Transverse colon (tissue), 4 donors: ENCODE measurements around the gene HMCN2. TPM values are rescaled to one million over a fixed set of nuclear protein-coding genes. Genes with fewer than 3 reads are reported as not detected.

Experiments
- DNase-seq: peaks from one replicate; pipeline ENCODE4 v3.0.0-alpha.2; 2019
- H3K27ac ChIP-seq, 4 donors: fragments of 200-600 bp; sonication (generic); 2 replicates each; pipeline ENCODE4 v1.5.1; 2016 to 2018; ENCODE audit warnings: inconsistent platforms in 4 of 4
- H3K27me3 ChIP-seq: fragments of 200-600 bp; sonication (generic); 2 replicates; pipeline ENCODE4 v1.5.1; 2017; ENCODE audit warnings: inconsistent platforms
- H3K36me3 ChIP-seq, 4 donors: fragments of 200-600 bp; sonication (generic); 2 replicates each; pipeline ENCODE4 v1.5.1; 2017 to 2019; ENCODE audit warnings: inconsistent platforms in 4 of 4
- H3K4me1 ChIP-seq, 4 donors: fragments of 200-600 bp; sonication (generic); 2 replicates each; pipeline ENCODE4 v1.5.1; 2017 to 2020; ENCODE audit warnings: inconsistent platforms in 4 of 4
- H3K4me3 ChIP-seq, 4 donors: fragments of 200-600 bp; sonication (generic); 1 replicate in 1 of 4; 2 replicates in 3 of 4; pipeline versions ENCODE4 v1.5.1 to v1.6.1; 2017 to 2019; ENCODE audit warnings: inconsistent platforms in 4 of 4
- H3K9me3 ChIP-seq, 2 donors: fragments of 200-600 bp; sonication (generic); 2 replicates each; pipeline ENCODE4 v1.5.1; 2017 to 2019; ENCODE audit warnings: inconsistent platforms in 2 of 2
- EP300 ChIP-seq: sonication (generic); formaldehyde crosslinking; IDR thresholded peaks from one replicate; pipeline ENCODE4 v1.6.1; 2017; ENCODE audit warnings: antibody characterized with exemption, low read depth
- POLR2A ChIP-seq: fragments of 450-650 bp; IDR thresholded peaks from one replicate; pipeline ENCODE4 v1.6.1; 2016; ENCODE audit warnings: antibody characterized with exemption, mild to moderate bottlenecking, moderate library complexity
- POLR2AphosphoS5 ChIP-seq, 3 donors: sonication (generic); formaldehyde crosslinking; IDR thresholded peaks; one replicate each; pipeline ENCODE4 v1.6.1; 2016; ENCODE audit warnings: antibody characterized with exemption in 3 of 3
- WGBS, 2 donors: methylation state at CpG; one replicate each; pipeline ENCODE4 v1.1.5; 2018; ENCODE audit warnings: low coverage in 1 of 2; 5-methylcytosine and 5-hydroxymethylcytosine counted together
- in situ Hi-C, 4 donors: fragments of 200-750 bp; cut with MboI; loops; one replicate each; pipeline versions ENCODE4 v1.15.0 to v1.15.1; 2017; ENCODE audit warnings: low sequenced_read_pairs in 3 of 4, low pct_ligation_motif_present in 1 of 4, low pct_unique_long_range_greater_than_20kb in 1 of 4
- intact Hi-C: fragments of 100-400 bp; cut with DNase I; formaldehyde crosslinking; loops from one replicate; pipeline ENCODE4 v1.15.1; 2023; ENCODE audit warnings: low total_unique reads
- total RNA-seq, 4 donors: library from RNA; depleted of rRNA; stranded (reverse); fragments of >200 nt; gene quantifications; one replicate each; pipeline ENCODE4 v1.1.0, GENCODE V29; 2016
- TF ChIP-seq, protein P1 (sequence below), 5 experiments: fragments of 200-600 bp in 3 of 5; fragments of 450-650 bp in 2 of 5; sonication (generic) in 3 of 5; IDR thresholded peaks; 1 replicate in 2 of 5; 2 replicates in 3 of 5; pipeline ENCODE4 v1.5.1; 2016 to 2017; ENCODE audit warnings: antibody characterized with exemption in 5 of 5, inconsistent platforms in 3 of 5, mild to moderate bottlenecking in 2 of 5, moderate library complexity in 1 of 5

HMCN2 gene
- total RNA-seq, 4 donors from 2014 or later = 7.8 to 40.0 (median 15.2) TPM

GRCh38 chr9:130474106-130474505 lies 208.5 kb downstream of the HMCN2 start:
- in situ Hi-C loops (loop anchor here in 1 of 4 donors (10.0 kb wide), 1 partner anchor 201 kb away; no protein-coding TSS in a partner anchor), intact Hi-C loops (no loop called here)
- DNase-seq = no peak
- H3K36me3 ChIP-seq = no peaks in the 10 kb centered on the region
- no peak overlapping the region for H3K27ac ChIP-seq
- TF ChIP-seq, protein P1, sequence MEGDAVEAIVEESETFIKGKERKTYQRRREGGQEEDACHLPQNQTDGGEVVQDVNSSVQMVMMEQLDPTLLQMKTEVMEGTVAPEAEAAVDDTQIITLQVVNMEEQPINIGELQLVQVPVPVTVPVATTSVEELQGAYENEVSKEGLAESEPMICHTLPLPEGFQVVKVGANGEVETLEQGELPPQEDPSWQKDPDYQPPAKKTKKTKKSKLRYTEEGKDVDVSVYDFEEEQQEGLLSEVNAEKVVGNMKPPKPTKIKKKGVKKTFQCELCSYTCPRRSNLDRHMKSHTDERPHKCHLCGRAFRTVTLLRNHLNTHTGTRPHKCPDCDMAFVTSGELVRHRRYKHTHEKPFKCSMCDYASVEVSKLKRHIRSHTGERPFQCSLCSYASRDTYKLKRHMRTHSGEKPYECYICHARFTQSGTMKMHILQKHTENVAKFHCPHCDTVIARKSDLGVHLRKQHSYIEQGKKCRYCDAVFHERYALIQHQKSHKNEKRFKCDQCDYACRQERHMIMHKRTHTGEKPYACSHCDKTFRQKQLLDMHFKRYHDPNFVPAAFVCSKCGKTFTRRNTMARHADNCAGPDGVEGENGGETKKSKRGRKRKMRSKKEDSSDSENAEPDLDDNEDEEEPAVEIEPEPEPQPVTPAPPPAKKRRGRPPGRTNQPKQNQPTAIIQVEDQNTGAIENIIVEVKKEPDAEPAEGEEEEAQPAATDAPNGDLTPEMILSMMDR (IDR thresholded peaks at IDR 0.05) = no peak
- no peak for TF ChIP-seq EP300
- TF ChIP-seq POLR2A = no peak
- no peak for TF ChIP-seq POLR2AphosphoS5 (IDR thresholded peaks at IDR 0.05)
- no peaks in the 10 kb centered on the region for H3K4me1 ChIP-seq
- peaks cover 6% of the 10 kb centered on the region for H3K27me3 ChIP-seq
- H3K4me3 ChIP-seq = no peak overlapping the region
- no peaks in the 10 kb centered on the region for H3K9me3 ChIP-seq
- WGBS, 2 donors = 86% methylated on average over 12 of the region's 15 CpGs; no CpG with 5 or more reads in 1 of the 2 donors

GRCh38 chr9:130476151-130476730 lies 210.7 kb downstream of the HMCN2 start:
- 83 to 87% methylated on average over 7 to 21 of the region's 21 CpGs for WGBS, 2 donors
- TF ChIP-seq, protein P1 (IDR thresholded peaks at IDR 0.05) = no peak
- no peak for TF ChIP-seq EP300
- TF ChIP-seq POLR2AphosphoS5 (IDR thresholded peaks at IDR 0.05) = no peak
- no peak for TF ChIP-seq POLR2A
- Histone ChIP-seq H3K4me1 (no peaks in the 10 kb centered on the region), H3K27ac (no peak overlapping the region), H3K4me3 (no peak overlapping the region), H3K36me3 (no peaks in the 10 kb centered on the region), H3K9me3 (no peaks in the 10 kb centered on the region), H3K27me3 (peaks cover 6% of the 10 kb centered on the region)
- intact Hi-C loops = no loop called here
- DNase-seq = no peak
- in situ Hi-C loops = loop anchor here in 1 of 4 donors (10.0 kb wide), 1 partner anchor 199 kb away; no protein-coding TSS in a partner anchor

DNA sequence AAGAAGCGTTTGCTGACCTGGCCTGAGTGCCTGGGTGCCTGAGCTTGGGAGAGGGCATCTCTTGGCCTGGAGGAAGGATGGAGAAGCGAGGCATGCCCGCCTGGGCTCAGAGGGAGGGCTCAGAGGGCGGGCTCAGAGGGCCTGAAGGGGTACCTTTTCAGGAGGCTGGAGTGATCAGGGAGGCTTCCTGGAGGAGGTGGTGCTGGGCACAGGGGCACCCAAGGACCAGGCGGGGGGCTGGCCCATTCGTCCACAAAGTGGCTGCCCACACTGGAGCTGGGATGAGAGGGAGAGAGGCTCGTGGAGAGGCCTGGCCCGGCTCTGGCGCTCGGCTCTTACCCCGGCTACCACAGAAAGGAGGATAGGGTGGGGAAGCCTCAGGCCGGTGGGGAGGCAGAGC lies 212.0 kb downstream of the HMCN2 start:
- TF ChIP-seq EP300 (no peak), POLR2A (no peak)
- Histone ChIP-seq H3K4me1 (no peaks in the 10 kb centered on the region), H3K4me3 (no peak overlapping the region), H3K9me3 (no peaks in the 10 kb centered on the region), H3K27ac (no peak overlapping the region), H3K36me3 (no peaks in the 10 kb centered on the region), H3K27me3 (peaks cover 5% of the 10 kb centered on the region)
- 91% methylated on average over 12 of the region's 12 CpGs; no CpG with 5 or more reads in 1 of the 2 donors for WGBS, 2 donors
- in situ Hi-C loops = loop anchor here in 1 of 4 donors (10.0 kb wide), 1 partner anchor 197 kb away; no protein-coding TSS in a partner anchor
- intact Hi-C loops = no loop called here
- no peak for DNase-seq

- 87 to 100% methylated on average over 1 to 8 of the region's 9 CpGs for WGBS, 2 donors
- Histone ChIP-seq H3K9me3 (no peaks in the 10 kb centered on the region), H3K27ac (no peak overlapping the region), H3K4me1 (no peaks in the 10 kb centered on the region), H3K4me3 (no peak overlapping the region), H3K27me3 (no peaks in the 10 kb centered on the region), H3K36me3 (no peaks in the 10 kb centered on the region)
- in situ Hi-C loops (loop anchor here in 1 of 4 donors (10.0 kb wide), 1 partner anchor 197 kb away; no protein-coding TSS in a partner anchor), intact Hi-C loops (no loop called here)
- TF ChIP-seq POLR2A (no peak), POLR2AphosphoS5 (IDR thresholded peaks at IDR 0.05) (no peak), EP300 (no peak)
- TF ChIP-seq, protein P1 (IDR thresholded peaks at IDR 0.05) = no peak
- no peak for DNase-seq
These were observed 212.6 kb downstream of the HMCN2 start for GRCh38 chr9:130478152-130478551.
